ENCODE results near the gene RABL2A.
"Not testable (repeated sequence)": the region's sequence is repeated elsewhere in the genome, so short reads cannot be mapped to it uniquely, and the experiment has no call there.

Gene RABL2A

DNA sequence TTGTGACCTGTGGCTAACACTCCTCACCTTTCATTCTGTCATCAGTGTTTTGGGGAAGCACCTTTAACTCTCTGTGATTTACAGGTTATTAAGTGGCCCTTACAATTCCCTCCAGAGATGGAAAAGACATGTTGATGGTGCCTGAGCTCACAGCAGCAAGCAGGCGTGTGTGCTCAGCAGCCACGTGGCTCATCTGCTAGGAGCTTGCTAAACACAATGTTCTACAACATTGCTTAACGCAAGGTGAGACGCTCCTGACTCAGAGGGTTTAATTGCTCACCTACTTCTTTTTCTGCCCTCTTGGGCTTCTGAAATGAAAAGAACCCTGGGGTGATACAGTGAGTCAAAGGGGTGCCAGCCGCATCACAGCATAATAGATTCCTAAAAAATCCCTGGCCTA lies 6.1 kb upstream of the RABL2A start:
- not testable (repeated sequence) for DNase-seq

GRCh38 chr2:113625906-113626305 lies 1.2 kb upstream of the RABL2A start:
- not testable (repeated sequence) for DNase-seq

DNA sequence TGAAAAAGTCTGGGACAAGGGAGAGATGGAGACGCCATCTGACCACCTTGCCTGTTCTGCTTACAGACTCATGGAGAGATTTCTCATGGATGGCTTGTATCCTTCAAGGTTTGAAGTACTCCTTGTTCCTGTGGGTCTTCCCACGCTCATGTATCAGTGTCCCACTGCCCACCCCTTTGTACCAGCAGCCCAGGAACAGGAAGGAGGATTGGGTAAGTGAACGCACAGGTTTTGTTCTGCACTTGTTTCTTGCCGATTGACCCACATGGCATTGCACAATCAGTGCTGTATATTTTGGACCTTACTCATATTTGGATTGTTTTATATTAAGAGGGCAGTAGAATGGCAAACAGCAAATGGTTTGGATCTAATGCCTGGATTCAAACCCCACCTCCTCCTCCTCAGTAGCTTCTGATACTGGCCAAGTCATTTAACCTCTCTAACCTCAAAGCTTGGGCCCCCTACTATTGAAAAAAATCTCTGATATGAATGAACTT lies 5.8 kb downstream of the RABL2A start:
- DNase-seq: not testable (repeated sequence)

GRCh38 chr2:113635358-113635757 lies 8.3 kb downstream of the RABL2A start:
- DNase-seq: not testable (repeated sequence)

GRCh38 chr2:113636226-113636625 lies 9.2 kb downstream of the RABL2A start:
- DNase-seq: not testable (repeated sequence)

DNA sequence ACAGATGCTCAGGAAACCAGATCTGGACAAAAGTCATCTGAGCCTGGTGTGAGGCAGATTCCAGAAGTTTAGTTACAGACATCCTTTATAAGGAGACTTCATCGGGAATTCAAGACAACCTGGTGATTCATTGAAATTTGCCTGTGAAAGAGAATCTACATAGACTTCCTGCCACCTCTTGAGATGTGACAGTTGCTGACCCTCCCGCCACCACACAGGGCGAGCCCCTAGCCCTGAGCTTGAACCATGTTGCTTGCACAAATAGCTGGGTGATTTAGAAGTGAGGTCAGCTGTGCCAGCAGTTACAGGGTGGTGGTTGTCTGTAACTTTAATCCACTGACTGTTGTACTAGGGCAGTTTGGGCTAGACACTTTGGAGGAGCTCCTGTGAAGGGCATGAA lies 11.0 kb downstream of the RABL2A start:
- not testable (repeated sequence) for DNase-seq

DNA sequence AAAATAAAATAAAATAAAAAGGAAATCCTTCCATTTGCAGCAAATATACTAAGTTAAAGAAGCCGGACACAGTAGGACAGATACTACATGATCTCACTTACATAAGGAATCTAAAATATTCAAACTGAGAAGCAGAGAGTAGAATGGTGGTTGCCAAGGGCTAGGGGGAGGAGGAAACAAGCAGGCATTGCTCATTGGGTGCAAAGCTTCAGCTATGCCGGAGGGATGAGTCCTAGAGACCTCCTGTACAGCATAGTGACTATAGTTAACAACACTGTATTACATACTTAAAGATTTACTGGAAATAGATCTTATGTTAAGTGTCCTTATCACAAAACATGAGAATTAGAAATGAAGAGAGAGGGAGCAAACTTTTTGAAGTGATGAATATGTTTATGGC lies 19.2 kb downstream of the RABL2A start:
- not testable (repeated sequence) for DNase-seq

DNA sequence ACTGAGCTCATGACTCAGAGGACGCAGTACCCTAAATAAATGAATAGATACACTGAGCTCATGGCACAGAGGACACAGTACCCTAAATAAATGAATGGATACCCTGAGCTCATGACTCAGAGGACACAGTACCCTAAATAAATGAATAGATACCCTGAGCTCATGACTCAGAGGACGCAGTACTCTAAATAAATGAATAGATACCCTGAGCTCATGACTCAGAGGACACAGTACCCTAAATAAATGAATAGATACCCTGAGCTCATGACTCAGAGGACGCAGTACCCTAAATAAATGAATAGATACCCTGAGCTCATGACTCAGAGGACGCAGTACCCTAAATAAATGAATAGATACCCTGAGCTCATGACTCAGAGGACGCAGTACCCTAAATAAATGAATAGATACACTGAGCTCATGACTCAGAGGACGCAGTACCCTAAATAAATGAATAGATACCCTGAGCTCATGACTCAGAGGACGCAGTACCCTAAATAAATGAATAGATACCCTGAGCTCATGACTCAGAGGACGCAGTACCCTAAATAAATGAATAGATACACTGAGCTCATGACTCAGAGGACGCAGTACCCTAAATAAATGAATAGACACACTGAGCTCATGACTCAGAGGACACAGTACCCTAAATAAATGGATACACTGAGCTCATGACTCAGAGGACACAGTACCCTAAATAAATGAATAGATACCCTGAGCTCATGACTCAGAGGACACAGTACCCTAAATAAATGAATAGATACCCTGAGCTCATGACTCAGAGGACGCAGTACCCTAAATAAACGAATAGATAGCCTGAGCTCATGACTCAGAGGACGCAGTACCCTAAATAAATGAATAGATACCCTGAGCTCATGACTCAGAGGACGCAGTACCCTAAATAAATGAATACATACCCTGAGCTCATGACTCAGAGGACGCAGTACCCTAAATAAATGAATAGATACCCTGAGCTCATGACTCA lies 24.1 kb downstream of the RABL2A start:
- DNase-seq: not testable (repeated sequence)

- DNase-seq: not testable (repeated sequence)
These were observed 25.5 kb downstream of the RABL2A start for GRCh38 chr2:113652599-113652998.

DNA sequence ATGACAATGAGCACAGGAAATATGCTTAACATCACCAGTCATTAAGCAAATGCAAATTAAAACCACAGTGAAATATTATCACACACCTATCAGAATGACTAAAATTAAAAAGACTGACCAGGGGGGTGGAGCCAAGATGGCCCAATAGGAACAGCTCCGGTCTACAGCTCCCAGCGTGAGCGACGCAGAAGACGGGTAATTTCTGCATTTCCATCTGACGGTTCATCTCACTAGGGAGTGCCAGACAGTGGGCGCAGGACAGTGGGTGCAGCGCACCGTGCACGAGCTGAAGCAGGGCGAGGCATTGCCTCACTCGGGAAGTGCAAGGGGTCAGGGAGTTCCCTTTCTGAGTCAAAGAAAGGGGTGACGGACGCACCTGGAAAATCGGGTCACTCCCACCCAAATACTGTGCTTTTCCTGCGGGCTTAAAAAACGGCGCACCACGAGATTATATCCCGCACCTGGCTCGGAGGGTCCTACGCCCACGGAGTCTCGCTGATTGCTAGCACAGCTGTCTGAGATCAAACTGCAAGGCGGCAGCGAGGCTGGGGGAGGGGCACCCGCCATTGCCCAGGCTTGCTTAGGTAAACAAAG lies 29.1 kb downstream of the RABL2A start:
- not testable (repeated sequence) for DNase-seq

DNA sequence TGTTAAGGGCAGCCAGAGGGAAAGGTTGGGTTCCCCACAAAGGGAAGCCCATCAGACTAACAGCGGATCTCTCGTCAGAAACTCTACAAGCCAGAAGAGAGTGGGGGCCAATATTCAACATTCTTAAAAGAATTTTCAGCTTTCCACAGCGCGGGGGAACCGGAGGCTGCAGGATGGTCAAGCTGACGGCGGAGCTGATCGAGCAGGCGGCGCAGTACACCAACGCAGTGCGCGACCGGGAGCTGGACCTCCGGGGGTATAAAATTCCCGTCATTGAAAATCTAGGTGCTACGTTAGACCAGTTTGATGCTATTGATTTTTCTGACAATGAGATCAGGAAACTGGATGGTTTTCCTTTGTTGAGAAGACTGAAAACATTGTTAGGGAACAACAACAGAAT lies 30.7 kb downstream of the RABL2A start:
- not testable (repeated sequence) for DNase-seq

- DNase-seq: not testable (repeated sequence)
These were observed 36.4 kb downstream of the RABL2A start for GRCh38 chr2:113663285-113664060.

DNA sequence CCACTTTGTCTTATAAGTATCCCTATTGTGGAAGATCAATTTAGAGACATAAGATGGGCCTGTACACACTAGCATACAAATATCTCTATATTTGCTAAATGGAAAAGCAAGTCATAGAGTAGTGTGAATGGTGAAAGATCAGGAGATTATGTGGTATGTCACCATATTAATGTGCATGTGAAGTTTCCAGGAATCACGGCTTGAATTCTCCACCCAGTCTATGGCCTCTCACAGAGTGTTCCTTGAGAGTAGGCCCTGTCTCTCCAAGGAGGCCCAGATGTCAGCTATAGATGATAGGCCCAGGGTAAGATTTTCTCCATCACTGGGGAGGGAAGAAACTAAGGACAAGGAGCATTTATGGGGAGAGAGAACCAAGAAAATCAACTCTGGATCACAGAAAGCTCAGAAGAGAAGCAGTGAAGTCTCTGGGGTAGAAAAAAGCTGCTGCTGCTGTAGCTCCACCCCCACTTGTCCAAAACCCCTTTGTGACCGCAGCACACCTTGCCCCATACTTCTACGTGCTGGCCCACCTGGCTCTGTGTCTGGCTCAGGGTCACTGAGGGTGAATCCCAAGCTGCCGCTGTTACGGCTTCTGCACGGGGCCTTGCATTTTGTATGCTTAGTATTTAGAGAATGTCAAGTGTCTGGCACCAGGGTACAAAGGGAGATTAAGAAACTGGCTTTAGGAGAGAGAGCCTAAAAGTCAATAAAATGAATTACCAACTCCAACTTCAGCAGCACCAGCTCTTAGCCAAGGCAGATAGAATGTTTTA lies 37.9 kb downstream of the RABL2A start:
- not testable (repeated sequence) for DNase-seq

DNA sequence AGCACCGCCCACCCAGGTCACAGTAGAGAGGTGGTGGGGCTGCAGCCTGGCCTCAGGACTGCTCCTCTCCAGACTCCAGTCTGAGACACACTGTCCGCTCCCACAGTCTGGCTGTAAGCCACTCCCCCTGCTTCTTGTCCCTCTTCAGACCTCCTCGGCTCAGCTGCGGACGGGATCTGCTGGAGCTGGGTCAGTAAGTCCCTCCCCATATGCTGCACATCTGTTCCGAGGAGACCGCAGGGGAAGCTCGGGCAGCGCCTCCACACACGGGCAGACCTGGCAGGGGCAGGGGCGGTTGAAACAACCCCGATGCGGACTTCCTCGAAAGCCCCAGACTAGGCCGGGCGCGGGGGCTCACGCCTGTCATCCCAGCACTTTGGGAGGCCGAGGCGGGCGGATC lies 41.9 kb downstream of the RABL2A start:
- not testable (repeated sequence) for DNase-seq

- DNase-seq: no peak
These were observed 45.4 kb downstream of the RABL2A start for GRCh38 chr2:113672326-113672932.

GRCh38 chr2:113675875-113676274 lies 48.8 kb downstream of the RABL2A start:
- DNase-seq: no peak

DNA sequence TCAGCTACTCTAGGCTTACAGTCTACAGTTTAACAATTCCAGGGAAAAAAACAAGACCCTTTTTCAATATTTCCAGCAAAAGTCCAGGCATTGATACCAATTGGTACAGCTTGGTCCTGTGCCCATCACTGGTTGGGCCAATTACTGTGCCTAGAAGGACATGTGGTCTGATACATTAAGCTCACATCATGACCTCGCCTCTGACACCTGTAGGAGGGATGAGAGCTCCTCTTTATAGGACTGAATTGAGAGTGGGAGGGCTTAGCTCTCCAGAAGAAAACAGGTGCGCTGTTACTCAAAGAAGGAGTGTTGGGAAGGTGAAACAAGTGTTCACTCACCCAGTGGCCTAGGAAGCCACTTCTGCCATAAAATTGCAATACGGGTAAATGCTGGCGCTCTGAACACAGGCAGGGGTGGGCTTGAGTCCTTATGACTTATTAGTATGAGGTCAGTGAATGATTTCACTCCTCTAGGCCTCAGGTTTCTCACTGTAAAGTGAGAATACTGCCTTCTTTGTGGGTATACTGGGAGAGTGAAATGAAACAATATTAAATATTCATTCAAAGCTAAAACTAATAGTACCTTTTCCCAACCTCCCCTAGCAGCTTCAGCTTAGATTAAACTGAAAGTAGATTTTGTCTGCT lies 49.7 kb downstream of the RABL2A start:
- DNase-seq: no peak

DNA sequence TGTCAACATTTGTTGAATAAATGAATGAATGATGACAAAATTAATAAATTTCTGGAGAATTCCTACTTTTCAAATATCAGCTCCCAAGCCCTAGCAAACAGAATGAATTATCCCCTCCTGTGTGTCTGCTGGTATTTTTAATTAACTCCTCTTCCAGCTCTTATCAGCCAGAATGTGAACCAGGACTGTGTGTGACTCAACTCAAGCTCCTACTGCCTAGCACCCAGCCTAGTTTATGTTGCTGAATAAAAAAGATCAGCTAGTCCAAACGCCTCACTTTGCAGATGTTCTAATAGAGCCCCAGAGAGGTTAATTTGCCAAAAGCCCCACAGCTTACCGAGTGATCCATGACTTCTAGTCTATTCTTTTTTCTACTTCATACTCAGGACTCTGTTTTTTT lies 50.3 kb downstream of the RABL2A start:
- DNase-seq: no peak

DNA sequence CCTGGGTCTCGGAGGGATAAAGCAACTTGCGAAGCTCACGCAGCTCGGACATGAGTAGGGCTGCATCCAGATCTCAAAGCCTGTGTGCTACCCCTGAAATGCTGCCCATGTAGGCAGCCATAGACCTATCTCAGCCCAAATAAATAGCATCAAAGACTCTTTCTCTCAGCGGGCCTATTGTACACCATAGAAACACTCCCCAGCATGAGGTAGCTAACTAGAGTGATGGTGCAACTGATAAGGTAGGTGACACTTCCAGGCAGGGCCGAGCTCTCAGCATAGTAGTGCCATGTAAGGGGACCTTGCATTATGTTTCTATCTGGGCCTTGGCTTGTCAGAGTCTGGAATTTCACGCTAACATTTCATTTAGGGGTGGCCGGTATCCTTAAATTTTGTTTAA lies 52.4 kb downstream of the RABL2A start:
- DNase-seq: peak; percentile 15

- DNase-seq: no peak
These were observed 58.4 kb downstream of the RABL2A start for GRCh38 chr2:113685471-113685870.

DNA sequence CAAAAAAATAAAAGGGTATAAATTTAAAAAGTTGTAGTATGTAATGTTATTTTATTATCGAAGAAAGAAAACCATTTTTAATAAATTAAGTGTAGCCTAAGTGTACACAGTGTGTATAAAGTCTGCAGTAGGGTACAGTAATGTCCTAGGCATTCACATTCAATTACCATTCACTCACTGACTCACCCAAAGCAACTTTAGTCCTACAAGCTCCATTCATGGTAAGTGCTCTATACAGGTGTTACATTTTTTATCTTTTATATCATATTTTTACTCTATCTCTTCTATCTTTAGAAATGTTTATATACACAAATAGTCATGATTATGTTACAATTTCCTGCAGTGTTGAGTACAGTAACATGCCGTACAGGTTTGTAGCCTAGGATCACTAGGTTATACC lies 59.5 kb downstream of the RABL2A start:
- no peak for DNase-seq

Data from CD4-positive, alpha-beta T cell treated with Interleukin-4 for 4 hours (primary cell).